ENCODE data around the gene USP17L29.
"Not testable (repeated sequence)": the region's sequence is repeated elsewhere in the genome, so short reads cannot be mapped to it uniquely, and the experiment has no call there.

DNA sequence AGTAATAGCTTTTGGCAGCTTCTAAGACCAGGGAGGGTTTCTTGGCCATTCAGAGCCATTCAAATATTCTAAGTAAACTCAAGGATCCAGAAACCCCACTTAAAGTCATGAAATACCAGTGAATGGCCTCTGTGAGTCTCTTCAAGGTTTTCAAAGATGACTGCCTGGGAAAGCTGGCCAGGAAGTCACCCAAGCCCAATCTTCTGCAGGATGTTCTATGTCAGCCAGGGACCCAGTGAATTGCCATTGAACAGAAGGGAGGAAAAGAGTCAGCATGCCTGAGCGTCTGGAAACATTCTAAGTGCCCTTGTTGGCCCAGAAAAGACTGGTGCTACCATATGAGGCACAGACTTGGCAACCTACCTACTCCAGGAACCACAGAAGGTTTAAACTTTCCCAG lies 26.4 kb downstream of the USP17L29 start:
- TF ChIP-seq, protein P1, sequence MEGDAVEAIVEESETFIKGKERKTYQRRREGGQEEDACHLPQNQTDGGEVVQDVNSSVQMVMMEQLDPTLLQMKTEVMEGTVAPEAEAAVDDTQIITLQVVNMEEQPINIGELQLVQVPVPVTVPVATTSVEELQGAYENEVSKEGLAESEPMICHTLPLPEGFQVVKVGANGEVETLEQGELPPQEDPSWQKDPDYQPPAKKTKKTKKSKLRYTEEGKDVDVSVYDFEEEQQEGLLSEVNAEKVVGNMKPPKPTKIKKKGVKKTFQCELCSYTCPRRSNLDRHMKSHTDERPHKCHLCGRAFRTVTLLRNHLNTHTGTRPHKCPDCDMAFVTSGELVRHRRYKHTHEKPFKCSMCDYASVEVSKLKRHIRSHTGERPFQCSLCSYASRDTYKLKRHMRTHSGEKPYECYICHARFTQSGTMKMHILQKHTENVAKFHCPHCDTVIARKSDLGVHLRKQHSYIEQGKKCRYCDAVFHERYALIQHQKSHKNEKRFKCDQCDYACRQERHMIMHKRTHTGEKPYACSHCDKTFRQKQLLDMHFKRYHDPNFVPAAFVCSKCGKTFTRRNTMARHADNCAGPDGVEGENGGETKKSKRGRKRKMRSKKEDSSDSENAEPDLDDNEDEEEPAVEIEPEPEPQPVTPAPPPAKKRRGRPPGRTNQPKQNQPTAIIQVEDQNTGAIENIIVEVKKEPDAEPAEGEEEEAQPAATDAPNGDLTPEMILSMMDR (IDR thresholded peaks at IDR 0.05; ENCODE audit: insufficient read depth, low read length): not testable (repeated sequence)
- not testable (repeated sequence) for TF ChIP-seq POLR2AphosphoS5 (IDR thresholded peaks at IDR 0.05; ENCODE audit: low read depth)
- TF ChIP-seq, protein P2, sequence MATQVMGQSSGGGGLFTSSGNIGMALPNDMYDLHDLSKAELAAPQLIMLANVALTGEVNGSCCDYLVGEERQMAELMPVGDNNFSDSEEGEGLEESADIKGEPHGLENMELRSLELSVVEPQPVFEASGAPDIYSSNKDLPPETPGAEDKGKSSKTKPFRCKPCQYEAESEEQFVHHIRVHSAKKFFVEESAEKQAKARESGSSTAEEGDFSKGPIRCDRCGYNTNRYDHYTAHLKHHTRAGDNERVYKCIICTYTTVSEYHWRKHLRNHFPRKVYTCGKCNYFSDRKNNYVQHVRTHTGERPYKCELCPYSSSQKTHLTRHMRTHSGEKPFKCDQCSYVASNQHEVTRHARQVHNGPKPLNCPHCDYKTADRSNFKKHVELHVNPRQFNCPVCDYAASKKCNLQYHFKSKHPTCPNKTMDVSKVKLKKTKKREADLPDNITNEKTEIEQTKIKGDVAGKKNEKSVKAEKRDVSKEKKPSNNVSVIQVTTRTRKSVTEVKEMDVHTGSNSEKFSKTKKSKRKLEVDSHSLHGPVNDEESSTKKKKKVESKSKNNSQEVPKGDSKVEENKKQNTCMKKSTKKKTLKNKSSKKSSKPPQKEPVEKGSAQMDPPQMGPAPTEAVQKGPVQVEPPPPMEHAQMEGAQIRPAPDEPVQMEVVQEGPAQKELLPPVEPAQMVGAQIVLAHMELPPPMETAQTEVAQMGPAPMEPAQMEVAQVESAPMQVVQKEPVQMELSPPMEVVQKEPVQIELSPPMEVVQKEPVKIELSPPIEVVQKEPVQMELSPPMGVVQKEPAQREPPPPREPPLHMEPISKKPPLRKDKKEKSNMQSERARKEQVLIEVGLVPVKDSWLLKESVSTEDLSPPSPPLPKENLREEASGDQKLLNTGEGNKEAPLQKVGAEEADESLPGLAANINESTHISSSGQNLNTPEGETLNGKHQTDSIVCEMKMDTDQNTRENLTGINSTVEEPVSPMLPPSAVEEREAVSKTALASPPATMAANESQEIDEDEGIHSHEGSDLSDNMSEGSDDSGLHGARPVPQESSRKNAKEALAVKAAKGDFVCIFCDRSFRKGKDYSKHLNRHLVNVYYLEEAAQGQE (IDR thresholded peaks at IDR 0.05; ENCODE audit: insufficient replicate concordance, low read depth): not testable (repeated sequence)

Measured in HL-60 (cell line).